HCT116 (cell line): ENCODE data around the gene MND1. TPM values are rescaled to one million over a fixed set of nuclear protein-coding genes. Genes with fewer than 3 reads are reported as not detected.

Experiments used
- ATAC-seq: fragments of 200-7000 bp; cut with Tn5 transposase; 2 replicates; pipeline ENCODE4 v1.9.1; 2020; ENCODE audit warnings: mild to moderate bottlenecking, moderate library complexity
- BruUV-seq: library from RNA; stranded (reverse); fragments of 400-500 nt; replicated peaks from 2 replicates; lab custom pipeline; 2021; lab: Mats Ljungman, UMichigan
- CTCF ChIA-PET: fragments of 300-600 bp; sonication (Branson Sonifier 250); formaldehyde crosslinking; loops from one replicate; lab custom pipeline; 2021; ENCODE audit warnings: antibody characterized with exemption; lab: Charles Lee
- POLR2A ChIA-PET: fragments of 300-600, 350-600 bp; sonication (Branson Sonifier 250); formaldehyde crosslinking; loops from one replicate; lab custom pipeline; 2021; ENCODE audit warnings: antibody characterized with exemption; lab: Charles Lee
- RAD21 ChIA-PET, 2 experiments: fragments of 300-600 bp; sonication (Branson Sonifier 250); formaldehyde crosslinking; loops; one replicate each; lab custom pipeline; 2023; ENCODE audit warnings: low total read pairs in 2 of 2; ENCODE audit not compliant: uncharacterized antibody in 2 of 2, unreplicated experiment in 2 of 2, low non-redundant PET in 1 of 2; lab: Charles Lee
- DNase-seq: peaks from one replicate; pipeline ENCODE4 v3.0.0-alpha.2; 2010; ENCODE audit warnings: low read depth, low spot score
- H2AFZ ChIP-seq: fragments of 200-600 bp; shearing (Covaris generic), sonication (generic); 2 replicates; pipeline ENCODE4 v1.6.1; 2017; ENCODE audit warnings: low read depth, mixed run types, mixed read lengths, antibody characterized with exemption, low read length; ENCODE audit not compliant: poor library complexity, severe bottlenecking
- H3K27ac ChIP-seq: 2 replicates; pipeline ENCODE4 v1.5.1; 2012; ENCODE audit warnings: low read depth, low read length
- H3K27me3 ChIP-seq: fragments of 200-600 bp; sonication (generic); 2 replicates; pipeline ENCODE4 v1.6.1; 2016; ENCODE audit warnings: mixed run types, low read length, mixed read lengths; ENCODE audit not compliant: insufficient read depth
- H3K36me3 ChIP-seq, 2 experiments: fragments of 200-500 bp in 1 of 2; fragments of 200-600 bp in 1 of 2; sonication (Bioruptor generic) in 1 of 2; sonication (generic) in 1 of 2; 2 replicates each; pipeline versions ENCODE4 v1.5.1 to v1.6.1; 2014 to 2016; ENCODE audit warnings: low read length in 2 of 2, inconsistent platforms in 1 of 2, mixed read lengths in 1 of 2, mixed run types in 1 of 2; ENCODE audit not compliant: insufficient read depth in 2 of 2, control insufficient read depth in 1 of 2
- H3K4me1 ChIP-seq, 2 experiments: fragments of 200-600 bp in 1 of 2; sonication (generic) in 1 of 2; 2 replicates each; pipeline versions ENCODE4 v1.5.1 to v1.6.1; 2012 to 2017; ENCODE audit warnings: low read length in 2 of 2, inconsistent platforms in 1 of 2, mild to moderate bottlenecking in 1 of 2, mixed read lengths in 1 of 2, mixed run types in 1 of 2, moderate library complexity in 1 of 2; ENCODE audit not compliant: insufficient read depth in 2 of 2, control insufficient read depth in 1 of 2
- H3K4me2 ChIP-seq: fragments of 200-600 bp; sonication (generic); 2 replicates; pipeline ENCODE4 v1.6.1; 2017; ENCODE audit warnings: mixed run types, low read length, mixed read lengths
- H3K4me3 ChIP-seq, 2 experiments: fragments of 200-600 bp in 1 of 2; sonication (generic) in 1 of 2; replicated peaks in 1 of 2; 2 replicates each; pipeline ENCODE4 v1.5.1; 2011 to 2016; ENCODE audit warnings: low read length in 2 of 2, control low read depth in 1 of 2, low read depth in 1 of 2, mild to moderate bottlenecking in 1 of 2, mixed read lengths in 1 of 2, mixed run types in 1 of 2
- H3K79me2 ChIP-seq: fragments of 200-600 bp; sonication (generic); 2 replicates; pipeline ENCODE4 v1.6.1; 2017; ENCODE audit warnings: mild to moderate bottlenecking, mixed run types, low read length, moderate library complexity, mixed read lengths; ENCODE audit not compliant: insufficient read depth
- H3K9ac ChIP-seq: fragments of 200-600 bp; sonication (generic); 2 replicates; pipeline ENCODE4 v1.6.1; 2016; ENCODE audit warnings: low read length, mixed read lengths
- H3K9me2 ChIP-seq: fragments of 200-600 bp; sonication (generic), shearing (Covaris generic); 2 replicates; pipeline ENCODE4 v1.6.1; 2017; ENCODE audit warnings: mixed run types, mild to moderate bottlenecking, moderate library complexity; ENCODE audit not compliant: insufficient read depth
- H3K9me3 ChIP-seq, 2 experiments: fragments of 200-500 bp in 1 of 2; fragments of 200-600 bp in 1 of 2; sonication (Bioruptor generic) in 1 of 2; sonication (generic) in 1 of 2; 2 replicates each; pipeline ENCODE4 v1.6.1; 2014 to 2017; ENCODE audit warnings: low read length in 2 of 2, mixed read lengths in 2 of 2, inconsistent platforms in 1 of 2, low read depth in 1 of 2, mild to moderate bottlenecking in 1 of 2, mixed run types in 1 of 2, moderate library complexity in 1 of 2; ENCODE audit not compliant: control insufficient read depth in 1 of 2, insufficient read depth in 1 of 2
- H4K20me1 ChIP-seq: fragments of 200-600 bp; sonication (generic), shearing (Covaris generic); 2 replicates; pipeline ENCODE4 v1.6.1; 2017; ENCODE audit warnings: mixed run types, mild to moderate bottlenecking, moderate library complexity; ENCODE audit not compliant: insufficient read depth
- CBX3 ChIP-seq: IDR thresholded peaks from 2 replicates; pipeline ENCODE4 v1.6.1; 2012; ENCODE audit warnings: low read depth
- EZH2 ChIP-seq: fragments of 200-600 bp; sonication (generic); IDR thresholded peaks from 2 replicates; pipeline ENCODE4 v1.6.1; 2017; ENCODE audit warnings: antibody characterized with exemption, mixed run types
- FOSL1 ChIP-seq: IDR thresholded peaks from 2 replicates; pipeline ENCODE4 v1.6.1; 2012; ENCODE audit warnings: low read depth
- POLR2A ChIP-seq: IDR thresholded peaks from 2 replicates; pipeline ENCODE4 v1.7.0; 2011; ENCODE audit warnings: borderline replicate concordance; ENCODE audit not compliant: insufficient read depth, insufficient read length; ENCODE audit errors: extremely low read depth
- POLR2AphosphoS5 ChIP-seq: IDR thresholded peaks from 2 replicates; pipeline ENCODE4 v1.6.1; 2011; ENCODE audit warnings: mild to moderate bottlenecking, low read depth, low read length, moderate library complexity
- RAD21 ChIP-seq: IDR thresholded peaks from 2 replicates; pipeline ENCODE4 v1.6.1; 2012; ENCODE audit warnings: low read depth, mild to moderate bottlenecking
- SIN3A ChIP-seq: IDR thresholded peaks from 2 replicates; pipeline ENCODE4 v1.6.1; 2012; ENCODE audit warnings: low read depth
- SP1 ChIP-seq: IDR thresholded peaks from 2 replicates; pipeline ENCODE4 v1.6.1; 2012; ENCODE audit warnings: low read depth
- YY1 ChIP-seq: IDR thresholded peaks from 2 replicates; pipeline ENCODE4 v1.6.1; 2011; ENCODE audit warnings: low read length, low read depth, moderate library complexity, mild to moderate bottlenecking; ENCODE audit not compliant: insufficient replicate concordance; ENCODE audit errors: extremely low read depth
- ZFX ChIP-seq: fragments of 450-650 bp; IDR thresholded peaks from 2 replicates; pipeline ENCODE4 v1.6.1; 2017
- ZNF274 ChIP-seq: fragments of 200-500 bp; sonication (Bioruptor generic); IDR thresholded peaks from 2 replicates; pipeline ENCODE4 v1.6.1; 2014; ENCODE audit warnings: mild to moderate bottlenecking, low read depth, low read length, inconsistent platforms
- intact Hi-C: fragments of 100-400 bp; cut with micrococcal nuclease; formaldehyde crosslinking; loops from 2 replicates; pipeline ENCODE4 v1.10.0; 2022
- total RNA-seq: library from RNA; stranded (reverse); gene quantifications from one replicate; pipeline ENCODE4 v1.2.1, GENCODE V29; 2021; ENCODE audit not compliant: unreplicated experiment
- TF ChIP-seq, protein P1 (sequence below): IDR thresholded peaks from 2 replicates; pipeline ENCODE4 v1.6.1; 2012
- TF ChIP-seq, protein P2 (sequence below): IDR thresholded peaks from 2 replicates; pipeline ENCODE4 v1.6.1; 2012
- TF ChIP-seq, protein P3 (sequence below): IDR thresholded peaks from 2 replicates; pipeline ENCODE4 v1.6.1; 2011; ENCODE audit warnings: mild to moderate bottlenecking, low read length, moderate library complexity; ENCODE audit not compliant: insufficient replicate concordance; ENCODE audit errors: extremely low read depth
- TF ChIP-seq, protein P4 (sequence below), 3 experiments: fragments of 200-600 bp in 1 of 3; sonication (generic) in 1 of 3; IDR thresholded peaks in 2 of 3; conservative IDR thresholded peaks in 1 of 3; 2 replicates each; pipeline ENCODE4 v1.5.1; 2012 to 2017; ENCODE audit warnings: low read depth in 2 of 3, low read length in 2 of 3, antibody characterized with exemption in 1 of 3, borderline replicate concordance in 1 of 3, control low read depth in 1 of 3, mild to moderate bottlenecking in 1 of 3, mixed read lengths in 1 of 3, mixed run types in 1 of 3, moderate library complexity in 1 of 3; ENCODE audit not compliant: insufficient read depth in 1 of 3

The MND1 gene
- total RNA-seq, 1 experiment from 2014 or later: 29.9 TPM

DNA sequence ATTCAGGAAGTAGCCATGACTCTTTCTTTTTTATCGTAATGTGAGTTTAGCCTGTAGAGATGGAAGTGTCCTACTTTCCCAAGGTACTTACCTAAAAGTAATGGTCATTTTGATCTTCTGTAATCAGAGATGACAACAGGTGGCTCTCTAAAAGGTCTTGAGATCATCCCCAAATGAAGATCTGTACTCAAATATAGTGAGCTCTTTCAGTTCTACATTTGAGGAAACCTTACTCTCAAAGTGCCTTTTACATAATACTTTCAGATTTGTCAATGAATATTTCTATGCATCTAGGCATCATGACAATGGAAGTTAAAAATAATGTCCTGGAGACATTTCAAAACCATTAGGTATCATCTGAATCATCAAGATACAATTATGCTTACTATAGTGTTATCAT lies 17.2 kb upstream of the MND1 start:
- Histone ChIP-seq H3K4me2 (peak overlapping the region; percentile 57), H4K20me1 (no peaks in the 10 kb centered on the region), H3K9me2 (0 out of 2 replicates have a peak, but pooled peaks cover 2% of the 10 kb centered on the region), H3K79me2 (no peaks in the 10 kb centered on the region), H3K4me3 (no peak overlapping the region), H3K36me3 (no peaks in the 10 kb centered on the region), H2AFZ (no peak overlapping the region), H3K9me3 (no peaks in the 10 kb centered on the region), H3K4me1 (peaks cover 7 to 12% of the 10 kb centered on the region in 2 experiments; a peak in 3 of 4 replicates), H3K27me3 (no peaks in the 10 kb centered on the region), H3K9ac (no peak overlapping the region), H3K27ac (no peak overlapping the region)
- CTCF ChIA-PET: no interaction called here
- BruUV-seq: no TSS peak
- intact Hi-C loops: no loop called here
- RAD21 ChIA-PET: interaction anchor here in 1 of 2 experiments (0.6 kb wide), 1 partner anchor 119 kb away, joined by 3 read pairs; no protein-coding TSS in a partner anchor
- ATAC-seq: no peak
- TF ChIP-seq POLR2AphosphoS5 (no peak), RAD21 (no peak), EZH2 (no peak), SP1 (no peak), ZFX (no peak), POLR2A (no peak), FOSL1 (no peak), CBX3 (no peak), ZNF274 (no peak), SIN3A (no peak), YY1 (no peak)
- TF ChIP-seq, protein P1, sequence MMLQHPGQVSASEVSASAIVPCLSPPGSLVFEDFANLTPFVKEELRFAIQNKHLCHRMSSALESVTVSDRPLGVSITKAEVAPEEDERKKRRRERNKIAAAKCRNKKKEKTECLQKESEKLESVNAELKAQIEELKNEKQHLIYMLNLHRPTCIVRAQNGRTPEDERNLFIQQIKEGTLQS: no peak
- TF ChIP-seq, protein P2, sequence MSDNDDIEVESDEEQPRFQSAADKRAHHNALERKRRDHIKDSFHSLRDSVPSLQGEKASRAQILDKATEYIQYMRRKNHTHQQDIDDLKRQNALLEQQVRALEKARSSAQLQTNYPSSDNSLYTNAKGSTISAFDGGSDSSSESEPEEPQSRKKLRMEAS: no peak
- TF ChIP-seq, protein P3, sequence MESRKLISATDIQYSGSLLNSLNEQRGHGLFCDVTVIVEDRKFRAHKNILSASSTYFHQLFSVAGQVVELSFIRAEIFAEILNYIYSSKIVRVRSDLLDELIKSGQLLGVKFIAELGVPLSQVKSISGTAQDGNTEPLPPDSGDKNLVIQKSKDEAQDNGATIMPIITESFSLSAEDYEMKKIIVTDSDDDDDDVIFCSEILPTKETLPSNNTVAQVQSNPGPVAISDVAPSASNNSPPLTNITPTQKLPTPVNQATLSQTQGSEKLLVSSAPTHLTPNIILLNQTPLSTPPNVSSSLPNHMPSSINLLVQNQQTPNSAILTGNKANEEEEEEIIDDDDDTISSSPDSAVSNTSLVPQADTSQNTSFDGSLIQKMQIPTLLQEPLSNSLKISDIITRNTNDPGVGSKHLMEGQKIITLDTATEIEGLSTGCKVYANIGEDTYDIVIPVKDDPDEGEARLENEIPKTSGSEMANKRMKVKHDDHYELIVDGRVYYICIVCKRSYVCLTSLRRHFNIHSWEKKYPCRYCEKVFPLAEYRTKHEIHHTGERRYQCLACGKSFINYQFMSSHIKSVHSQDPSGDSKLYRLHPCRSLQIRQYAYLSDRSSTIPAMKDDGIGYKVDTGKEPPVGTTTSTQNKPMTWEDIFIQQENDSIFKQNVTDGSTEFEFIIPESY: no peak
- TF ChIP-seq, protein P4, sequence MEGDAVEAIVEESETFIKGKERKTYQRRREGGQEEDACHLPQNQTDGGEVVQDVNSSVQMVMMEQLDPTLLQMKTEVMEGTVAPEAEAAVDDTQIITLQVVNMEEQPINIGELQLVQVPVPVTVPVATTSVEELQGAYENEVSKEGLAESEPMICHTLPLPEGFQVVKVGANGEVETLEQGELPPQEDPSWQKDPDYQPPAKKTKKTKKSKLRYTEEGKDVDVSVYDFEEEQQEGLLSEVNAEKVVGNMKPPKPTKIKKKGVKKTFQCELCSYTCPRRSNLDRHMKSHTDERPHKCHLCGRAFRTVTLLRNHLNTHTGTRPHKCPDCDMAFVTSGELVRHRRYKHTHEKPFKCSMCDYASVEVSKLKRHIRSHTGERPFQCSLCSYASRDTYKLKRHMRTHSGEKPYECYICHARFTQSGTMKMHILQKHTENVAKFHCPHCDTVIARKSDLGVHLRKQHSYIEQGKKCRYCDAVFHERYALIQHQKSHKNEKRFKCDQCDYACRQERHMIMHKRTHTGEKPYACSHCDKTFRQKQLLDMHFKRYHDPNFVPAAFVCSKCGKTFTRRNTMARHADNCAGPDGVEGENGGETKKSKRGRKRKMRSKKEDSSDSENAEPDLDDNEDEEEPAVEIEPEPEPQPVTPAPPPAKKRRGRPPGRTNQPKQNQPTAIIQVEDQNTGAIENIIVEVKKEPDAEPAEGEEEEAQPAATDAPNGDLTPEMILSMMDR (IDR thresholded peaks at IDR 0.05 in 2 of 3, conservative IDR thresholded peaks at IDR 0.05 in 1 of 3; ENCODE audit: borderline replicate concordance in 1 of 3, insufficient read depth in 1 of 3, low read depth in 2 of 3, low read length in 2 of 3): no peak
- DNase-seq: no peak
- POLR2A ChIA-PET: no interaction called here
